HL-60 (cell line): ENCODE data around the gene ARMC5.

Source experiments
- DNase-seq, 2 experiments: peaks; one replicate each; pipeline ENCODE4 v3.0.0-alpha.2; 2010 to 2020; ENCODE audit warnings: low read depth in 1 of 2, low spot score in 1 of 2
- H3K27ac ChIP-seq: fragments of 250-450 bp; sonication (Bioruptor Pico); replicated peaks from 2 replicates; pipeline ENCODE4 v1.5.1; 2020; ENCODE audit warnings: mild to moderate bottlenecking, moderate library complexity
- H3K27me3 ChIP-seq: fragments of 250-450 bp; sonication (Bioruptor Pico); 2 replicates; pipeline ENCODE4 v1.5.1; 2021; ENCODE audit warnings: mild to moderate bottlenecking, moderate library complexity; ENCODE audit not compliant: insufficient read depth, poor library complexity, severe bottlenecking
- H3K4me3 ChIP-seq: replicated peaks from 2 replicates; pipeline ENCODE4 v1.5.1; 2011; ENCODE audit warnings: mild to moderate bottlenecking, control low read depth, low read length; ENCODE audit not compliant: insufficient read depth
- CTCF ChIP-seq: IDR thresholded peaks from one replicate; pipeline ENCODE4 v1.5.1; 2011; ENCODE audit warnings: low read length, control low read depth, inconsistent platforms; ENCODE audit not compliant: insufficient read depth
- GABPA ChIP-seq: IDR thresholded peaks from 2 replicates; pipeline ENCODE4 v1.6.1; 2012; ENCODE audit warnings: low read depth
- POLR2AphosphoS5 ChIP-seq: IDR thresholded peaks from 2 replicates; pipeline ENCODE4 v1.6.1; 2012; ENCODE audit warnings: low read depth
- SPI1 ChIP-seq: IDR thresholded peaks from 2 replicates; pipeline ENCODE4 v1.6.1; 2012; ENCODE audit warnings: low read depth, mild to moderate bottlenecking, borderline replicate concordance
- TF ChIP-seq, protein P1 (sequence below): IDR thresholded peaks from 2 replicates; pipeline ENCODE4 v1.6.1; 2012; ENCODE audit warnings: low read depth; ENCODE audit not compliant: insufficient replicate concordance

The ARMC5 gene

DNA sequence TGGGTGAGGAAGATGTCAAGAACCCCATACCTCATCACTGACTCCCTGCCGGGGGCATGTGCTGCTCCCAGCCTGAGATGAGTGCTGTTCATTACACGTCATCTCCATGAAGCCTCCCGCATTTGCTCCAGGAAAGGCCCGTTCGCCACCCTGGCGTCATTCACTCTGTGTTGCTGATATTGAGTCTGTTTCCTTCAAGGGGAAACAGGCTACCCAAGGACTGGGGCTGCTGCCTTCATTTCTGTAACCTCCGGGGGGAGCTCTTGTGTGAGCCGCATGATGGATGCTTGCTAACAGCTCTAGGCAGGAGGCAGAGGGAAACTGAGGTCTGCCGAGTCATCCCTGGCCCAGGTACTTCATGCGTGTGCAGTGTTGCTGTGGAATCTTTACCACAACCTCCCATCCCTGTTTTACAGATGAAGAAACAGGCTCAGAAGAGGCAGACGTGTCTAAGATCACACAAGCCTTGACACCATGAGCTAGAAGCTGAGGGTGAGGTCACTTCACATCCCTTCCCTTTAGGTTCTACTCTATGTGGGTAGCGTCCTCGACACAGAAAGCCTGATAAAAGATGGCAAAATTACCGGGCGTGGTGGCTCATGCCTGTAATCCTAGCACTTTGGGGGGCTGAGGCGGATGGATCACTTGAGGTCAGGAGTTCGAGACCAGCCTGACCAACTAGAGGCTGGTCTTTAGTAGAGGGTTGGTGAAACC, 3.5 kb upstream of the ARMC5 start:
- TF ChIP-seq CTCF = peak; percentile 11
- no peak for TF ChIP-seq GABPA
- peak in 1 of 2 experiments; percentile 37 for DNase-seq
- Histone ChIP-seq H3K27ac (no peak overlapping the region), H3K4me3 (no peak overlapping the region), H3K27me3 (no peaks in the 10 kb centered on the region)

DNA sequence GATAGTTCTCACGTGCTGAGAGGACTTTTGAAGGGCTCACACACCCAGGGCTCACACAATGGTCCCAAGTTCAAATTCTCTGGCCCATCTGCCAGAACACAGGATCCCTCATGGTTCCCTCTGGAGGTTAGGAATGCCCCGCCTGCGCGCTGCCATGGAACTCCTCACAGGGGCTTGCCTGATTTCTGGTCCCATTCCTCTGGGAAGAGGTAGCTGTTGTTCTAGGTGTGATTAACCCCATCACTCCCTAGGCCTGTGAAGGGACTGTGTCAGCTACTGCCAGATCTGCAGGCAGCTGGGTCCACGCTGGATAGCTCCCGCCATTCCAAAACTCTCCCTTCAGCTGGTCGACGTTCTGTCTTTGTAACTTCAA, 2.3 kb upstream of the ARMC5 start:
- Histone ChIP-seq H3K4me3 (no peak overlapping the region), H3K27me3 (no peaks in the 10 kb centered on the region), H3K27ac (peak overlapping the region; percentile 100; the same call in 1 of the 2 replicates)
- no peak for TF ChIP-seq SPI1
- TF ChIP-seq, protein P1, sequence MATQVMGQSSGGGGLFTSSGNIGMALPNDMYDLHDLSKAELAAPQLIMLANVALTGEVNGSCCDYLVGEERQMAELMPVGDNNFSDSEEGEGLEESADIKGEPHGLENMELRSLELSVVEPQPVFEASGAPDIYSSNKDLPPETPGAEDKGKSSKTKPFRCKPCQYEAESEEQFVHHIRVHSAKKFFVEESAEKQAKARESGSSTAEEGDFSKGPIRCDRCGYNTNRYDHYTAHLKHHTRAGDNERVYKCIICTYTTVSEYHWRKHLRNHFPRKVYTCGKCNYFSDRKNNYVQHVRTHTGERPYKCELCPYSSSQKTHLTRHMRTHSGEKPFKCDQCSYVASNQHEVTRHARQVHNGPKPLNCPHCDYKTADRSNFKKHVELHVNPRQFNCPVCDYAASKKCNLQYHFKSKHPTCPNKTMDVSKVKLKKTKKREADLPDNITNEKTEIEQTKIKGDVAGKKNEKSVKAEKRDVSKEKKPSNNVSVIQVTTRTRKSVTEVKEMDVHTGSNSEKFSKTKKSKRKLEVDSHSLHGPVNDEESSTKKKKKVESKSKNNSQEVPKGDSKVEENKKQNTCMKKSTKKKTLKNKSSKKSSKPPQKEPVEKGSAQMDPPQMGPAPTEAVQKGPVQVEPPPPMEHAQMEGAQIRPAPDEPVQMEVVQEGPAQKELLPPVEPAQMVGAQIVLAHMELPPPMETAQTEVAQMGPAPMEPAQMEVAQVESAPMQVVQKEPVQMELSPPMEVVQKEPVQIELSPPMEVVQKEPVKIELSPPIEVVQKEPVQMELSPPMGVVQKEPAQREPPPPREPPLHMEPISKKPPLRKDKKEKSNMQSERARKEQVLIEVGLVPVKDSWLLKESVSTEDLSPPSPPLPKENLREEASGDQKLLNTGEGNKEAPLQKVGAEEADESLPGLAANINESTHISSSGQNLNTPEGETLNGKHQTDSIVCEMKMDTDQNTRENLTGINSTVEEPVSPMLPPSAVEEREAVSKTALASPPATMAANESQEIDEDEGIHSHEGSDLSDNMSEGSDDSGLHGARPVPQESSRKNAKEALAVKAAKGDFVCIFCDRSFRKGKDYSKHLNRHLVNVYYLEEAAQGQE = peak; percentile 70
- TF ChIP-seq POLR2AphosphoS5 = no peak
- no peak for DNase-seq

DNA sequence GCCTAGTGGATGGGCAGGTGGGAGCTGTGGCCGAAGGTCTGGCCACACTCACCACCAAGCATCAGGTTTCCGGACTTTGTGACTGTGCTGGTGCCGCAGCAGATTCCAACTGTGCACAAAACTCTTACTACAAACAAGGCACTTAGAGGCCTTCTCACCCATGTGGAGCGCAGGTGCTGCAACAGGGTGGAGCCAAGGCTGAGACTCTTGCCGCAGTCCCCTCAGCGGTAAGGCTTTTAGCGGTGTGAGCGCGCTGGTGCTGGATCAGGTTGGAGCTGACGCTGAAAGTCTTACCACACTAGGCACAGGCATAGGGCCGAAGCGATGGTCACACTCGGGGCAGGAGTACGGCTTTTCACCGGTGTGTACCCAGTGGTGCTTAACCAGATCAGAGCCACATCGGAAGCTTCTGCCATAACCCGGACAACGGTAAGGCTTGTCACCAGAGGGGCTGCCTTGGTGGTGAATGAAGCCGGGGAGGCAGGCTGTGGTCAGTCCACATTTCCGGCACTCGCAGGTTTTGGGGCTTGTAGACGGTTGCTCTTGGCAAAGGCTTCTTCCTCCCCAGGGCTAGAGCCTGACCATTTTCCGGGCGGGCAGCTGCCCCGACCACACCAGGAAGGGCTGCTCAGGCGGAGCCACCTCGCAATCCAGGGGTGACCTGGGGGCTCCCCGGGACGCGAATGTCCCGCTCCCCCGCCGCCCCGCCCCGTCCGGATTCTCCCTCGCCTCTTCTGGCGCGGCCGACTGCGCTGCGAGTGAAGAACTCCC, 1.0 kb upstream of the ARMC5 start:
- DNase-seq = peak; percentile 50 to 81
- H3K27me3 ChIP-seq = no peaks in the 10 kb centered on the region
- peak overlapping the region; percentile 70 for H3K4me3 ChIP-seq
- TF ChIP-seq GABPA (0 out of 2 replicates have a peak, but pooled peaks have one; percentile 22), POLR2AphosphoS5 (peak; percentile 48; the same call in 1 of the 2 replicates), SPI1 (no peak; the same call in 1 of the 2 replicates)
- TF ChIP-seq, protein P1 = no peak
- H3K27ac ChIP-seq = peak overlapping the region; percentile 100

DNA sequence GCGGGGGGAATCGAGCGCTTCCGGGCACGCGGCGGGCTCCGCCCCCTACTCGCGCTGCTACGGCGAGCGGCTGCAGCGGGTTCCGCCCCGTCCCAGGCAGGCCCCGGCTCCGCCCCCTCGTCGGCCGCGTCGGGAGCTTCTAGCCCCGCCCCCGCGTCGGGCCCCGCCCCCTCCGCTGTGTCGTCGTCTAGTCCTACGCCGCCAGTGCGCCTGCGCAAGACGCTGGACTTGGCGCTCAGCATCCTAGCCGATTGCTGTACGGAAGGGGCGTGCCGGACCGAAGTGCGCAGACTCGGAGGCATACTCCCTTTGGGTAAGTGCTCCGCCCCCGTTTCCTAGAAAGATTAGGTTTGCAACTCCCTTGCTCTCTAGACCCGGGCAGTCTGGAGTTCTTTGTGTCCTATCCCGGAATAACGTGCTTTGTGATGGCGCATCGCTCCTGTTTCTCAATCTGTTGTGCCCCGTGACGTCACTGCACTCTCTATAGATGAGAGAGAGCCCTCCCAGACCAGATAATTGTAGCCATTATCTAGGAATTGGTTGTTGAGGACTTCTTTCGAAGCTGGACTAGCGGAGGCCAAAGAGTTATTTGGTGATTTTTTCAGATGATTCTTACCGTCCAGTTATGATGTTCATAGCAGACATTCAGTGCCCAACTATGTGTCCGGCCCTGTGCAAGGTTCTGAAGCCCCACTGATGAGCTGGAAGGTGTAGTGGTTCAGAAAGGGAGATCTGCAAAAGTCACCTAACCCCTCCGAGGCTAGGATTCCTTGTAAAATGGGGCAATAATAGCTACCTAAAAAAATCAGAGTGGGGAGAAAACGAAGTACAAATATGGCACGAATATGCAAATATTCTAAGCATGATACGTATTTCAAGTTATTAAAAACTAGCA, 633 bp downstream of the ARMC5 start:
- peak; percentile 97 to 100 for DNase-seq
- peak overlapping the region; percentile 100 for H3K27ac ChIP-seq
- peak overlapping the region; percentile 70 for H3K4me3 ChIP-seq
- H3K27me3 ChIP-seq = no peaks in the 10 kb centered on the region
- TF ChIP-seq CTCF = no peak
- TF ChIP-seq POLR2AphosphoS5 = no peak
- no peak for TF ChIP-seq GABPA
- TF ChIP-seq SPI1 = no peak
- TF ChIP-seq, protein P1 = no peak
